ENCODE data around the gene ATP6V1F. TPM values are rescaled to one million over a fixed set of nuclear protein-coding genes. Genes with fewer than 3 reads are reported as not detected.
A peak's percentile ranks its signal among the peaks of the same experiment; 100 is the strongest.

ATP6V1F gene, protein sequence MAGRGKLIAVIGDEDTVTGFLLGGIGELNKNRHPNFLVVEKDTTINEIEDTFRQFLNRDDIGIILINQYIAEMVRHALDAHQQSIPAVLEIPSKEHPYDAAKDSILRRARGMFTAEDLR
- 124 and 128 TPM in 2 replicates for total RNA-seq
- 167 and 243 TPM in 2 replicates for polyA plus RNA-seq
- 265 and 296 TPM in 2 replicates for polyA plus RNA-seq (2012)
- polyA minus RNA-seq (ENCODE audit: low replicate concordance), result 67.5 and 82.7 TPM in 2 replicates

DNA sequence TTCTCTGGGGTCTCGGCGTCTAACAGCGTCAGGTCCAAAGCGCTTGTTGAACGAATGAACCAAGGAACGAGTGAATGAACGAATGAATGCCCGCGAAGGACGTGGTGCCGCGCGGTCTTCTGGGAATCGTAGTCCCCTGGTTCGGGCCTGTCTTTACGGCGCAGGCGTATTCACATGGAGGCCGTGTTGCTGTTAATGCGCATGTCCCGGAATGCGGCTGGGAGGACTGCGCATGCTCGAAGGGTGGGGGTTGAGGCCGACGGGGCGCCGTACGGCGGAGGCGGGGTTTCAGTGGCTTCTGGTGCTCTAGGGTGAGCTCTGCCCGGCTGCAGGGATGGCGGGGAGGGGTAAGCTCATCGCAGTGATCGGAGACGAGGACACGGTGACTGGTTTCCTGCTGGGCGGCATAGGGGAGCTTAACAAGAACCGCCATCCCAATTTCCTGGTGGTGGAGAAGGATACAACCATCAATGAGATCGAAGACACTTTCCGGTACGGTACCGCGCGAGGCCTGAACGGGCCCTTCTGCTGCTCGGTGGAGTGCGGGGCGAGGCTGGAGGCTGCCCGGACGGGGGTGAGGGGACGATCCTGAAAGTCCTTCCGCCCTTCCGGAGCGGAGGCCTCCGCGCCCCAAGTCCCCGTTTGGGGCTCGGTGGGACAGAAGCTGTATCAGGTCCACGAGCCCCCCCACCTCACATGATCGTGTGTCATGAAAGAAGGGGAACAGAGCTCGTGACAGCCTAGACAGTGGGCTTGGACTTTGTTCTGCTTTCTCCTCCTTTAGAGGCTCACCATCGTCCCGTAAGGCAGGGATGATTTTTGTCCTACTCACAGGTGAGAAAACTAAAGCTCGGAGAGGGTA lies at the start of gene ATP6V1F:
Gene ATP6V1F, plus strand, starts transcription at position 286 of the 862 bp plus-strand sequence. Its CDS starts 49 bp downstream, at position 335.
- Histone ChIP-seq H3K36me3 (ENCODE audit: control insufficient read depth, insufficient read depth, low read length) (peaks cover 15% of the 10 kb centered on the region), H3K79me2 (ENCODE audit: control insufficient read depth, insufficient read depth, low read length) (peaks cover 12% of the 10 kb centered on the region), H2AFZ (ENCODE audit: low read length) (peak within 1 kb of the TSS; percentile 95), H3K9ac (ENCODE audit: insufficient read depth, low read length) (peak within 1 kb of the TSS; percentile 91), H3K27ac (ENCODE audit: insufficient read depth, low read length) (peak within 1 kb of the TSS; percentile 86), H3K9me3 (ENCODE audit: control insufficient read depth, insufficient read depth, low read depth, low read length) (no peaks in the 10 kb centered on the region), H3K4me2 (ENCODE audit: extremely low read depth, insufficient read depth, low read length) (peak within 1 kb of the TSS; percentile 74), H3K27me3 (ENCODE audit: control insufficient read depth, insufficient read depth, low read length) (no peaks in the 10 kb centered on the region), H3K4me1 (ENCODE audit: control insufficient read depth, extremely low read depth, insufficient read depth, low read length) (peaks cover 8% of the 10 kb centered on the region), H3K4me3 (replicated peaks in 1 of 4; ENCODE audit: control extremely low read depth in 1 of 4, insufficient read depth in 1 of 4, low read depth in 3 of 4, low read length in 4 of 4) (peak within 1 kb of the TSS; percentile 72 to 98 (median 88)), H4K20me1 (ENCODE audit: control insufficient read depth, extremely low read depth, insufficient read depth, low read length) (no peaks in the 10 kb centered on the region)
- TF ChIP-seq EZH2 (IDR thresholded peaks at IDR 0.05; ENCODE audit: low read length, missing control alignments), result no peak
- TF ChIP-seq, protein P1, sequence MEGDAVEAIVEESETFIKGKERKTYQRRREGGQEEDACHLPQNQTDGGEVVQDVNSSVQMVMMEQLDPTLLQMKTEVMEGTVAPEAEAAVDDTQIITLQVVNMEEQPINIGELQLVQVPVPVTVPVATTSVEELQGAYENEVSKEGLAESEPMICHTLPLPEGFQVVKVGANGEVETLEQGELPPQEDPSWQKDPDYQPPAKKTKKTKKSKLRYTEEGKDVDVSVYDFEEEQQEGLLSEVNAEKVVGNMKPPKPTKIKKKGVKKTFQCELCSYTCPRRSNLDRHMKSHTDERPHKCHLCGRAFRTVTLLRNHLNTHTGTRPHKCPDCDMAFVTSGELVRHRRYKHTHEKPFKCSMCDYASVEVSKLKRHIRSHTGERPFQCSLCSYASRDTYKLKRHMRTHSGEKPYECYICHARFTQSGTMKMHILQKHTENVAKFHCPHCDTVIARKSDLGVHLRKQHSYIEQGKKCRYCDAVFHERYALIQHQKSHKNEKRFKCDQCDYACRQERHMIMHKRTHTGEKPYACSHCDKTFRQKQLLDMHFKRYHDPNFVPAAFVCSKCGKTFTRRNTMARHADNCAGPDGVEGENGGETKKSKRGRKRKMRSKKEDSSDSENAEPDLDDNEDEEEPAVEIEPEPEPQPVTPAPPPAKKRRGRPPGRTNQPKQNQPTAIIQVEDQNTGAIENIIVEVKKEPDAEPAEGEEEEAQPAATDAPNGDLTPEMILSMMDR (conservative IDR thresholded peaks at IDR 0.05 in 1 of 2, IDR thresholded peaks at IDR 0.05 in 1 of 2; ENCODE audit: low read depth in 1 of 2, low read length in 2 of 2), result no peak
- peak; percentile 94 to 97 for DNase-seq (ENCODE audit: low read depth in 2 of 2)

DNA sequence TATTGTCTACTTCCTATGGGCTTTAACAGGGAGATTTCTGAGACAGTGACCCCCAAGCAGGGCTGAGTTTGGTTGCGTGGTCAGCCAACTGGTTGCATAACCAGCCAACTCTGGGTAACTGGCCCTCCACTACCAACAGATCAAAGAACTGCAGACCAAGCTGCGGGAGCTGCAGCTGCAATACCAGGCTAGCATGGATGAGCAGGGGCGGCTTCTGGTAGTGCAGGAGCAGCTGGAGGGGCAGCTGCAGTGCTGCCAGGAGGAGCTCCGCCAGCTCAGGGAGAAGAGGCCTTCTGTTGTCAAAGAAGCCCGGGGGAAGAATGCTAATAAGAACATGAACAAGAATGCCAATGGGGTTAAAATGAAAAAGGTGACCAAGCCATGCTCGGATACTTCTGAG lies 48.2 kb upstream of the ATP6V1F start:
- Histone ChIP-seq H3K27me3 (ENCODE audit: control insufficient read depth, insufficient read depth, low read length) (peaks cover 3% of the 10 kb centered on the region), H3K27ac (ENCODE audit: insufficient read depth, low read length) (no peak overlapping the region), H3K4me1 (ENCODE audit: control insufficient read depth, extremely low read depth, insufficient read depth, low read length) (no peaks in the 10 kb centered on the region), H3K79me2 (ENCODE audit: control insufficient read depth, insufficient read depth, low read length) (no peaks in the 10 kb centered on the region), H3K36me3 (ENCODE audit: control insufficient read depth, insufficient read depth, low read length) (no peaks in the 10 kb centered on the region), H3K9me3 (ENCODE audit: control insufficient read depth, insufficient read depth, low read depth, low read length) (no peaks in the 10 kb centered on the region), H3K4me2 (ENCODE audit: extremely low read depth, insufficient read depth, low read length) (no peak overlapping the region), H4K20me1 (ENCODE audit: control insufficient read depth, extremely low read depth, insufficient read depth, low read length) (no peaks in the 10 kb centered on the region), H3K4me3 (replicated peaks in 1 of 4; ENCODE audit: control extremely low read depth in 1 of 4, insufficient read depth in 1 of 4, low read depth in 3 of 4, low read length in 4 of 4) (no peak overlapping the region), H3K9ac (ENCODE audit: insufficient read depth, low read length) (no peak overlapping the region), H2AFZ (ENCODE audit: low read length) (no peak overlapping the region)
- no peak for DNase-seq (ENCODE audit: low read depth in 2 of 2)
- TF ChIP-seq EZH2 (IDR thresholded peaks at IDR 0.05; ENCODE audit: low read length, missing control alignments), result no peak
- TF ChIP-seq, protein P1 (conservative IDR thresholded peaks at IDR 0.05 in 1 of 2, IDR thresholded peaks at IDR 0.05 in 1 of 2; ENCODE audit: low read depth in 1 of 2, low read length in 2 of 2), result no peak

DNA sequence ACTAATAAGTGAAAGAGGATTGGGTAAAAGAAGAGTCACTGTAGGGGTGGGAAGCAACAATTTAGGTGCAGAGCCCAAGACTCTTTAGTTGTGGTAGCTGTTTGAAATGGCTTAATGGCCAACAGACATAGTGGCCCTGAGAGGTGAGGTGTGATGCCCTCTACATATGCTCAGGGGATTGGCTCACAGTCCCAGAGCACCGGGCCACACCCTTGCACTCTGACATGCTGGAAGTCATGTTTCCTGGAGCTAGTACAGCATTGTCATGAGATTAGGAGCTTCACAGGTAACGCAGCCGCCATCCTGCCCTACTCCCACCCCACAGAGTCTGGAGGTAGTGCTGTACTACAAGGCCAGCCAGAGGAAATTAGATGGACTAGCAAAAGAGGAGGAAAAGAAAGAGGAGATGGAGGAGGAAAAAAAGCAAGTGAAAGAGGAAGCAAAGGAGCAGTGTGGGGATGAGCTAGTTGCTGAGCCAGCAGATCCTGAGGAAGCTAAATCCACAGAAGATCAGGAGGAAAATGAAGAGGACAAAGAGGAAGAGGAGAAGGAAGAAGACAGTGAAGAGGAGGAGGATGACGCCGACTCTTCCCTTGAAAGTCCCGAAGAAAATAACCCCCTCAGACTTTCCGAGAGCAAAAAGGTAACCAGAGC lies 47.2 kb upstream of the ATP6V1F start:
- Histone ChIP-seq H3K27me3 (ENCODE audit: control insufficient read depth, insufficient read depth, low read length) (peaks cover 3% of the 10 kb centered on the region), H3K4me2 (ENCODE audit: extremely low read depth, insufficient read depth, low read length) (no peak overlapping the region), H3K4me3 (replicated peaks in 1 of 4; ENCODE audit: control extremely low read depth in 1 of 4, insufficient read depth in 1 of 4, low read depth in 3 of 4, low read length in 4 of 4) (no peak overlapping the region), H3K79me2 (ENCODE audit: control insufficient read depth, insufficient read depth, low read length) (no peaks in the 10 kb centered on the region), H2AFZ (ENCODE audit: low read length) (no peak overlapping the region), H3K9me3 (ENCODE audit: control insufficient read depth, insufficient read depth, low read depth, low read length) (no peaks in the 10 kb centered on the region), H3K27ac (ENCODE audit: insufficient read depth, low read length) (no peak overlapping the region), H3K36me3 (ENCODE audit: control insufficient read depth, insufficient read depth, low read length) (no peaks in the 10 kb centered on the region), H3K9ac (ENCODE audit: insufficient read depth, low read length) (no peak overlapping the region), H4K20me1 (ENCODE audit: control insufficient read depth, extremely low read depth, insufficient read depth, low read length) (no peaks in the 10 kb centered on the region), H3K4me1 (ENCODE audit: control insufficient read depth, extremely low read depth, insufficient read depth, low read length) (no peaks in the 10 kb centered on the region)
- no peak for TF ChIP-seq EZH2 (IDR thresholded peaks at IDR 0.05; ENCODE audit: low read length, missing control alignments)
- TF ChIP-seq, protein P1 (conservative IDR thresholded peaks at IDR 0.05 in 1 of 2, IDR thresholded peaks at IDR 0.05 in 1 of 2; ENCODE audit: low read depth in 1 of 2, low read length in 2 of 2), result no peak
- DNase-seq (ENCODE audit: low read depth in 2 of 2), result no peak
